Spleen (tissue), 11 donors: ENCODE results near the gene MCHR1. TPM values are rescaled to one million over a fixed set of nuclear protein-coding genes. Genes with fewer than 3 reads are reported as not detected.

ENCODE experiments used
- DNase-seq: peaks from one replicate; pipeline ENCODE4 v3.0.0-alpha.2; 2020
- H3K27ac ChIP-seq, 8 donors: fragments of 200-600 bp; sonication (generic) in 7 of 8; 1 replicate in 4 of 8; 2 replicates in 4 of 8; pipeline versions ENCODE4 v1.5.0 to v1.8.0; 2016 to 2021; ENCODE audit warnings: inconsistent platforms in 4 of 8, mild to moderate bottlenecking in 4 of 8, moderate library complexity in 1 of 8
- H3K27me3 ChIP-seq, 7 donors: fragments of 200-600 bp; sonication (generic) in 6 of 7; replicated peaks in 1 of 7; 1 replicate in 4 of 7; 2 replicates in 3 of 7; pipeline versions ENCODE4 v1.5.0 to v1.8.0; 2016 to 2021; ENCODE audit warnings: inconsistent platforms in 3 of 7, mild to moderate bottlenecking in 1 of 7
- H3K36me3 ChIP-seq, 6 donors: fragments of 200-600 bp; sonication (generic) in 5 of 6; 1 replicate in 4 of 6; 2 replicates in 2 of 6; pipeline versions ENCODE4 v1.5.0 to v1.8.0; 2016 to 2021; ENCODE audit warnings: inconsistent platforms in 2 of 6
- H3K4me1 ChIP-seq, 6 donors: fragments of 200-600 bp; sonication (generic) in 5 of 6; 1 replicate in 3 of 6; 2 replicates in 3 of 6; pipeline versions ENCODE4 v1.5.0 to v1.8.0; 2016 to 2021; ENCODE audit warnings: inconsistent platforms in 3 of 6
- H3K4me3 ChIP-seq, 8 donors: fragments of 200-600 bp; sonication (generic) in 7 of 8; 1 replicate in 4 of 8; 2 replicates in 4 of 8; pipeline versions ENCODE4 v1.5.0 to v1.8.0; 2016 to 2021; ENCODE audit warnings: inconsistent platforms in 4 of 8, mild to moderate bottlenecking in 4 of 8, moderate library complexity in 2 of 8
- H3K9me3 ChIP-seq, 8 donors: fragments of 200-600 bp; sonication (generic) in 7 of 8; 1 replicate in 4 of 8; 2 replicates in 4 of 8; pipeline versions ENCODE4 v1.5.0 to v1.8.0; 2016 to 2021; ENCODE audit warnings: inconsistent platforms in 4 of 8
- POLR2A ChIP-seq, 3 donors: fragments of 450-650 bp; IDR thresholded peaks; one replicate each; pipeline ENCODE4 v1.5.1; 2017; ENCODE audit warnings: antibody characterized with exemption in 3 of 3, mild to moderate bottlenecking in 1 of 3
- POLR2AphosphoS5 ChIP-seq, 3 donors: sonication (generic); formaldehyde crosslinking; IDR thresholded peaks; one replicate each; pipeline ENCODE4 v1.5.1; 2017; ENCODE audit warnings: antibody characterized with exemption in 3 of 3
- WGBS, 5 donors: extraction: QIAGEN DNeasy Blood & Tissue Kit in 3 of 5; methylation state at CpG; one replicate each; pipeline versions ENCODE4 v1.1.5 to v1.1.7; 2013 to 2018; 5-methylcytosine and 5-hydroxymethylcytosine counted together
- intact Hi-C: fragments of 100-400 bp; cut with DNase I; formaldehyde crosslinking; loops from one replicate; pipeline ENCODE4 v1.15.0; 2023; ENCODE audit warnings: low total_unique reads
- polyA plus RNA-seq, 3 donors: library from polyadenylated mRNA; stranded (reverse); fragments of 200-250 nt; gene quantifications; one replicate each; pipeline ENCODE4 v1.2.1, GENCODE V29; 2013
- total RNA-seq, 7 donors: library from RNA; depleted of rRNA in 3 of 7; stranded (reverse); fragments of >200 nt in 3 of 7; fragmentation: NEBNext Ultra II Directional in 4 of 7; extraction: Animal tissue kit (Norgen Biotek cat#: 25700) in 4 of 7; gene quantifications; one replicate each; pipeline versions ENCODE4 v1.1.0 to v1.2.1, GENCODE V29; 2016 to 2021
- TF ChIP-seq, protein P1 (sequence below), 11 experiments: fragments of 200-600 bp in 7 of 11; fragments of 450-650 bp in 4 of 11; sonication (generic) in 4 of 11; IDR thresholded peaks in 8 of 11; conservative IDR thresholded peaks in 3 of 11; 1 replicate in 7 of 11; 2 replicates in 4 of 11; pipeline versions ENCODE4 v1.4.0 to v1.8.0; 2016 to 2021; ENCODE audit warnings: antibody characterized with exemption in 11 of 11, inconsistent platforms in 4 of 11, mild to moderate bottlenecking in 1 of 11
- donor health status: healthy with polysubstance abuse.
- donor health status: DM: no; HTN: no; CAD: no; lungs with moderate emphysema.
- donor health status: DM: no; HTN: no; CAD: no.
- donor health status: Bipolar disorder and iron deficiency.
- donor health status: healthy.
- donor health status: DM: no; HTN: no; CAD: no.
- donor health status: DM: yes; HTN: yes; CAD: no.

The MCHR1 gene
- total and polyA plus RNA-seq, 10 donors: 0.10 to 0.70 (median 0.23) TPM; not detected in 5

- TF ChIP-seq POLR2A (IDR thresholded peaks at IDR 0.05) (no peak), POLR2AphosphoS5 (IDR thresholded peaks at IDR 0.05) (no peak)
- TF ChIP-seq, protein P1, sequence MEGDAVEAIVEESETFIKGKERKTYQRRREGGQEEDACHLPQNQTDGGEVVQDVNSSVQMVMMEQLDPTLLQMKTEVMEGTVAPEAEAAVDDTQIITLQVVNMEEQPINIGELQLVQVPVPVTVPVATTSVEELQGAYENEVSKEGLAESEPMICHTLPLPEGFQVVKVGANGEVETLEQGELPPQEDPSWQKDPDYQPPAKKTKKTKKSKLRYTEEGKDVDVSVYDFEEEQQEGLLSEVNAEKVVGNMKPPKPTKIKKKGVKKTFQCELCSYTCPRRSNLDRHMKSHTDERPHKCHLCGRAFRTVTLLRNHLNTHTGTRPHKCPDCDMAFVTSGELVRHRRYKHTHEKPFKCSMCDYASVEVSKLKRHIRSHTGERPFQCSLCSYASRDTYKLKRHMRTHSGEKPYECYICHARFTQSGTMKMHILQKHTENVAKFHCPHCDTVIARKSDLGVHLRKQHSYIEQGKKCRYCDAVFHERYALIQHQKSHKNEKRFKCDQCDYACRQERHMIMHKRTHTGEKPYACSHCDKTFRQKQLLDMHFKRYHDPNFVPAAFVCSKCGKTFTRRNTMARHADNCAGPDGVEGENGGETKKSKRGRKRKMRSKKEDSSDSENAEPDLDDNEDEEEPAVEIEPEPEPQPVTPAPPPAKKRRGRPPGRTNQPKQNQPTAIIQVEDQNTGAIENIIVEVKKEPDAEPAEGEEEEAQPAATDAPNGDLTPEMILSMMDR (IDR thresholded peaks at IDR 0.05 in 8 of 11, conservative IDR thresholded peaks at IDR 0.05 in 3 of 11): no peak
- H3K27ac ChIP-seq: no peak overlapping the region
- peaks cover 0 to 50% (median 7%) of the 10 kb centered on the region in 7 donors for H3K27me3 ChIP-seq
- H3K36me3 ChIP-seq: no peaks in the 10 kb centered on the region
- WGBS, 5 donors: 89 to 91% (median 90%) methylated on average over 15 of the region's 15 CpGs
- no peak for DNase-seq
- no peaks in the 10 kb centered on the region for H3K9me3 ChIP-seq
- H3K4me1 ChIP-seq: peaks cover 0 to 36% (median 19%) of the 10 kb centered on the region in 6 donors
- intact Hi-C loops: loop anchor here (10.0 kb wide), 1 partner anchor 74 kb away; no protein-coding TSS in a partner anchor
- no peak overlapping the region for H3K4me3 ChIP-seq
These were observed 1.5 kb downstream of the MCHR1 start for GRCh38 chr22:40680819-40681183.

GRCh38 chr22:40681451-40681850 lies 2.2 kb downstream of the MCHR1 start:
- WGBS, 5 donors: 92 to 97% (median 94%) methylated on average over 16 to 19 of the region's 19 CpGs
- TF ChIP-seq, protein P1 (IDR thresholded peaks at IDR 0.05 in 8 of 11, conservative IDR thresholded peaks at IDR 0.05 in 3 of 11): no peak
- TF ChIP-seq POLR2A (IDR thresholded peaks at IDR 0.05) (no peak), POLR2AphosphoS5 (IDR thresholded peaks at IDR 0.05) (no peak)
- H3K9me3 ChIP-seq: no peaks in the 10 kb centered on the region

GRCh38 chr22:40684728-40685127 lies 5.4 kb downstream of the MCHR1 start:
- WGBS, 5 donors: 54 to 65% (median 61%) methylated on average over 9 of the region's 9 CpGs
- H3K36me3 ChIP-seq: no peaks in the 10 kb centered on the region
- intact Hi-C loops: loop anchor here (10.0 kb wide), 1 partner anchor 70 kb away; no protein-coding TSS in a partner anchor
- peak overlapping the region in 2 of 8 donors; percentile 6 to 19 for H3K4me3 ChIP-seq
- no peak for DNase-seq
- peaks cover 0 to 36% (median 0%) of the 10 kb centered on the region in 7 donors for H3K27me3 ChIP-seq
- no peak for TF ChIP-seq POLR2A (IDR thresholded peaks at IDR 0.05)
- H3K4me1 ChIP-seq: peaks cover 0 to 25% (median 13%) of the 10 kb centered on the region in 6 donors
- peak overlapping the region in 2 of 8 donors; percentile 37 to 47 for H3K27ac ChIP-seq
- no peaks in the 10 kb centered on the region for H3K9me3 ChIP-seq

More at GRCh38 chr22:40681451-40681850, 2.2 kb downstream of the MCHR1 start:
- no peak for DNase-seq
- Histone ChIP-seq H3K4me1 (peaks cover 0 to 36% (median 19%) of the 10 kb centered on the region in 6 donors), H3K36me3 (no peaks in the 10 kb centered on the region), H3K27ac (no peak overlapping the region), H3K4me3 (no peak overlapping the region), H3K27me3 (peaks cover 0 to 50% (median 7%) of the 10 kb centered on the region in 7 donors)
- intact Hi-C loops: loop anchor here (10.0 kb wide), 1 partner anchor 73 kb away; no protein-coding TSS in a partner anchor

DNA sequence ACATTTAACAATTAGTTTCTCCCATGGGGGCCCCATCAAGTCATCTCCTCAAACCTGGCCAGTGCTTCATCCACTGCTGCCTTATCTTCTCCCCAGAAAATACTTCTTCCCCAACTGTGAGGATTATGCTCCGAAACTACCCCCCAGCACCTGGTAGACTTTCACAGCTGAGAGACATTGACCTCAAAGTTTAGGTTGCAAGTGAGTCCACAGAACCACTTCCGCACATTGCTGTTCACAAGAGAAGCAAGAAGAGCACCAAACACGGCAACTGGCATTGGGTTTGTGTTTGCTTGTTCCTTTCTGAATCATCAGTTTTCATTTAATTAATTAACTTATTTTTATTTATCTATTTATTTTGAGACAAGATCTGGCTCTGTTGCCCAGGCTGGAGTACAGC lies 6.1 kb downstream of the MCHR1 start:
- intact Hi-C loops: loop anchor here (10.0 kb wide), 1 partner anchor 69 kb away; no protein-coding TSS in a partner anchor
- WGBS, 5 donors: 86 to 91% (median 89%) methylated on average over 3 of the region's 3 CpGs
- H3K36me3 ChIP-seq: no peaks in the 10 kb centered on the region
- peaks cover 0 to 18% (median 8%) of the 10 kb centered on the region in 6 donors for H3K4me1 ChIP-seq
- H3K27ac ChIP-seq: peak overlapping the region in 2 of 8 donors; percentile 37 to 47
- TF ChIP-seq POLR2A (IDR thresholded peaks at IDR 0.05): no peak
- TF ChIP-seq POLR2AphosphoS5 (IDR thresholded peaks at IDR 0.05): no peak
- TF ChIP-seq, protein P1 (IDR thresholded peaks at IDR 0.05 in 8 of 11, conservative IDR thresholded peaks at IDR 0.05 in 3 of 11): no peak
- no peak for DNase-seq
- H3K4me3 ChIP-seq: peak overlapping the region in 2 of 8 donors; percentile 6 to 19
- H3K9me3 ChIP-seq: no peaks in the 10 kb centered on the region
- H3K27me3 ChIP-seq: peaks cover 0 to 30% (median 0%) of the 10 kb centered on the region in 7 donors
